ENCODE data around the gene CTDSPL. TPM values are rescaled to one million over a fixed set of nuclear protein-coding genes. Genes with fewer than 3 reads are reported as not detected.

Gene CTDSPL
- total and polyA plus RNA-seq, 4 donors: 8.4 to 17.2 (median 14.2) TPM

DNA sequence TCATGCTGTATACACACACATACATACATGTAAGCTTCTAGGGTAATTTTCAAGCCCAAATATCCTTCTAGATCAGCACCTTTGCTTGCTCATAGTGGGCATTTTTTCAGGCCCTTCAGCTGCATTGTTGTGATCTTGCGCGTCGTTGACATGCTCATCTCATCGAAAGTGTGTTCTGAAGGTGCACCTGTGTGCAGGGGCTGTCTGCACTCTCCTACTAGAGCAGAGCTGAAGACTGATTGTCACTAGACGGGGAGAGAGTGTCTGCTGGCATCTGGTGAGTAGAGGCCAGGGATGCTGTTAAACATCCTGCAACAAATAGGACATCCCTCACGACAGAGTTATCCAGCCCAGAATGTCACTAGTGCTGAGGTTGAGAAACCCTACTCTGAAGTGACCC is 93.2 kb downstream of the CTDSPL start:
- WGBS: 97% methylated on average over 6 of the region's 6 CpGs
- TF ChIP-seq YY1 (IDR thresholded peaks at IDR 0.05) (no peak), NR2F2 (IDR thresholded peaks at IDR 0.05) (no peak), RAD21 (IDR thresholded peaks at IDR 0.05) (no peak), HNF4A (conservative IDR thresholded peaks at IDR 0.05) (no peak), JUND (IDR thresholded peaks at IDR 0.05) (no peak), TAF1 (conservative IDR thresholded peaks at IDR 0.05) (no peak), FOXA2 (IDR thresholded peaks at IDR 0.05) (no peak), FOXA1 (IDR thresholded peaks at IDR 0.05) (no peak), EGR1 (IDR thresholded peaks at IDR 0.05; ENCODE audit: low read depth in 2 of 2) (no peak), SP1 (IDR thresholded peaks at IDR 0.05) (no peak), RXRA (IDR thresholded peaks at IDR 0.05) (no peak), HNF4G (IDR thresholded peaks at IDR 0.05) (no peak), GABPA (IDR thresholded peaks at IDR 0.05 in 1 of 2, conservative IDR thresholded peaks at IDR 0.05 in 1 of 2) (no peak)
- TF ChIP-seq, protein P1, sequence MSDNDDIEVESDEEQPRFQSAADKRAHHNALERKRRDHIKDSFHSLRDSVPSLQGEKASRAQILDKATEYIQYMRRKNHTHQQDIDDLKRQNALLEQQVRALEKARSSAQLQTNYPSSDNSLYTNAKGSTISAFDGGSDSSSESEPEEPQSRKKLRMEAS (IDR thresholded peaks at IDR 0.05): no peak
- TF ChIP-seq, protein P2, sequence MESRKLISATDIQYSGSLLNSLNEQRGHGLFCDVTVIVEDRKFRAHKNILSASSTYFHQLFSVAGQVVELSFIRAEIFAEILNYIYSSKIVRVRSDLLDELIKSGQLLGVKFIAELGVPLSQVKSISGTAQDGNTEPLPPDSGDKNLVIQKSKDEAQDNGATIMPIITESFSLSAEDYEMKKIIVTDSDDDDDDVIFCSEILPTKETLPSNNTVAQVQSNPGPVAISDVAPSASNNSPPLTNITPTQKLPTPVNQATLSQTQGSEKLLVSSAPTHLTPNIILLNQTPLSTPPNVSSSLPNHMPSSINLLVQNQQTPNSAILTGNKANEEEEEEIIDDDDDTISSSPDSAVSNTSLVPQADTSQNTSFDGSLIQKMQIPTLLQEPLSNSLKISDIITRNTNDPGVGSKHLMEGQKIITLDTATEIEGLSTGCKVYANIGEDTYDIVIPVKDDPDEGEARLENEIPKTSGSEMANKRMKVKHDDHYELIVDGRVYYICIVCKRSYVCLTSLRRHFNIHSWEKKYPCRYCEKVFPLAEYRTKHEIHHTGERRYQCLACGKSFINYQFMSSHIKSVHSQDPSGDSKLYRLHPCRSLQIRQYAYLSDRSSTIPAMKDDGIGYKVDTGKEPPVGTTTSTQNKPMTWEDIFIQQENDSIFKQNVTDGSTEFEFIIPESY (IDR thresholded peaks at IDR 0.05): no peak
- TF ChIP-seq, protein P3, sequence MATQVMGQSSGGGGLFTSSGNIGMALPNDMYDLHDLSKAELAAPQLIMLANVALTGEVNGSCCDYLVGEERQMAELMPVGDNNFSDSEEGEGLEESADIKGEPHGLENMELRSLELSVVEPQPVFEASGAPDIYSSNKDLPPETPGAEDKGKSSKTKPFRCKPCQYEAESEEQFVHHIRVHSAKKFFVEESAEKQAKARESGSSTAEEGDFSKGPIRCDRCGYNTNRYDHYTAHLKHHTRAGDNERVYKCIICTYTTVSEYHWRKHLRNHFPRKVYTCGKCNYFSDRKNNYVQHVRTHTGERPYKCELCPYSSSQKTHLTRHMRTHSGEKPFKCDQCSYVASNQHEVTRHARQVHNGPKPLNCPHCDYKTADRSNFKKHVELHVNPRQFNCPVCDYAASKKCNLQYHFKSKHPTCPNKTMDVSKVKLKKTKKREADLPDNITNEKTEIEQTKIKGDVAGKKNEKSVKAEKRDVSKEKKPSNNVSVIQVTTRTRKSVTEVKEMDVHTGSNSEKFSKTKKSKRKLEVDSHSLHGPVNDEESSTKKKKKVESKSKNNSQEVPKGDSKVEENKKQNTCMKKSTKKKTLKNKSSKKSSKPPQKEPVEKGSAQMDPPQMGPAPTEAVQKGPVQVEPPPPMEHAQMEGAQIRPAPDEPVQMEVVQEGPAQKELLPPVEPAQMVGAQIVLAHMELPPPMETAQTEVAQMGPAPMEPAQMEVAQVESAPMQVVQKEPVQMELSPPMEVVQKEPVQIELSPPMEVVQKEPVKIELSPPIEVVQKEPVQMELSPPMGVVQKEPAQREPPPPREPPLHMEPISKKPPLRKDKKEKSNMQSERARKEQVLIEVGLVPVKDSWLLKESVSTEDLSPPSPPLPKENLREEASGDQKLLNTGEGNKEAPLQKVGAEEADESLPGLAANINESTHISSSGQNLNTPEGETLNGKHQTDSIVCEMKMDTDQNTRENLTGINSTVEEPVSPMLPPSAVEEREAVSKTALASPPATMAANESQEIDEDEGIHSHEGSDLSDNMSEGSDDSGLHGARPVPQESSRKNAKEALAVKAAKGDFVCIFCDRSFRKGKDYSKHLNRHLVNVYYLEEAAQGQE (IDR thresholded peaks at IDR 0.05): no peak
- TF ChIP-seq, protein P4, sequence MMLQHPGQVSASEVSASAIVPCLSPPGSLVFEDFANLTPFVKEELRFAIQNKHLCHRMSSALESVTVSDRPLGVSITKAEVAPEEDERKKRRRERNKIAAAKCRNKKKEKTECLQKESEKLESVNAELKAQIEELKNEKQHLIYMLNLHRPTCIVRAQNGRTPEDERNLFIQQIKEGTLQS (IDR thresholded peaks at IDR 0.05): no peak
- TF ChIP-seq, protein P5, sequence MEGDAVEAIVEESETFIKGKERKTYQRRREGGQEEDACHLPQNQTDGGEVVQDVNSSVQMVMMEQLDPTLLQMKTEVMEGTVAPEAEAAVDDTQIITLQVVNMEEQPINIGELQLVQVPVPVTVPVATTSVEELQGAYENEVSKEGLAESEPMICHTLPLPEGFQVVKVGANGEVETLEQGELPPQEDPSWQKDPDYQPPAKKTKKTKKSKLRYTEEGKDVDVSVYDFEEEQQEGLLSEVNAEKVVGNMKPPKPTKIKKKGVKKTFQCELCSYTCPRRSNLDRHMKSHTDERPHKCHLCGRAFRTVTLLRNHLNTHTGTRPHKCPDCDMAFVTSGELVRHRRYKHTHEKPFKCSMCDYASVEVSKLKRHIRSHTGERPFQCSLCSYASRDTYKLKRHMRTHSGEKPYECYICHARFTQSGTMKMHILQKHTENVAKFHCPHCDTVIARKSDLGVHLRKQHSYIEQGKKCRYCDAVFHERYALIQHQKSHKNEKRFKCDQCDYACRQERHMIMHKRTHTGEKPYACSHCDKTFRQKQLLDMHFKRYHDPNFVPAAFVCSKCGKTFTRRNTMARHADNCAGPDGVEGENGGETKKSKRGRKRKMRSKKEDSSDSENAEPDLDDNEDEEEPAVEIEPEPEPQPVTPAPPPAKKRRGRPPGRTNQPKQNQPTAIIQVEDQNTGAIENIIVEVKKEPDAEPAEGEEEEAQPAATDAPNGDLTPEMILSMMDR (IDR thresholded peaks at IDR 0.05; ENCODE audit: low read depth, low read length, missing input control): no peak
- Histone ChIP-seq H3K4me1 (ENCODE audit: control insufficient read depth in 4 of 4, insufficient read depth in 4 of 4, low read length in 3 of 4) (peaks cover 0 to 6% (median 3%) of the 10 kb centered on the region in 4 donors), H3K36me3 (ENCODE audit: control insufficient read depth in 4 of 4, insufficient read depth in 3 of 4, low read depth in 1 of 4, low read length in 3 of 4) (peaks cover 0 to 5% (median 1%) of the 10 kb centered on the region in 4 donors), H3K9ac (ENCODE audit: low read depth in 1 of 2, low read length in 2 of 2) (no peak overlapping the region), H3K27me3 (ENCODE audit: control insufficient read depth in 4 of 4, insufficient read depth in 4 of 4, low read length in 3 of 4) (no peaks in the 10 kb centered on the region), H3K4me3 (ENCODE audit: low read depth in 1 of 3, low read length in 3 of 3) (no peak overlapping the region), H3K9me3 (ENCODE audit: control insufficient read depth in 4 of 4, low read length in 3 of 4) (no peaks in the 10 kb centered on the region), H3K27ac (ENCODE audit: low read depth in 1 of 2, low read length in 2 of 2) (no peak overlapping the region)
- peak; percentile 6 for DNase-seq (ENCODE audit: low spot score)
